Fibroblast of the conjunctiva (primary cell): Measurements from ENCODE around the gene PPFIA3.
"Not testable (repeated sequence)": the region's sequence is repeated elsewhere in the genome, so short reads cannot be mapped to it uniquely, and the experiment has no call there.

Experiments
- DNase-seq: peaks from one replicate; pipeline ENCODE4 v3.0.0-alpha.2; 2010; ENCODE audit warnings: low read depth

Gene PPFIA3

GRCh38 chr19:49125025-49125731 lies 5.8 kb downstream of the PPFIA3 start:
- no peak for DNase-seq

DNA sequence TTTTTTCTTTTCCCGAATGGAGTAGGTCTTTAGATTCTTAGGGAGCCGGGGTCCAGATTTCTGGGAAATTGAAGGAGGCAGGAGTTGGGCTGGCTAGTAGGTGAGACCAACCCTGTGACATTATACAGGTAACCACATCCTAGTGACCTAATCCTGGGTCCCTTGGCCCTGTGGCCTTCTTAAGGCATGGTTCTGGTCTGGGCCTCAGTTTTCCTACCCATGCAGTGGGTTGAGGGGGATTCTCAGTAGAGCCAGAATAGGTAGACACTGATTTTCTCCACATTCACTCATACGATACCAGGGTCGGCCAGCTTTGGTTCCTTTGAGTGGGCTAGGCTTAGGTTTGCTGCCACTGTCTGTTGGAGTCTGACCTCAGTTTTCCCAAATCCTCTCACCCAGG lies 7.2 kb downstream of the PPFIA3 start:
- no peak for DNase-seq

DNA sequence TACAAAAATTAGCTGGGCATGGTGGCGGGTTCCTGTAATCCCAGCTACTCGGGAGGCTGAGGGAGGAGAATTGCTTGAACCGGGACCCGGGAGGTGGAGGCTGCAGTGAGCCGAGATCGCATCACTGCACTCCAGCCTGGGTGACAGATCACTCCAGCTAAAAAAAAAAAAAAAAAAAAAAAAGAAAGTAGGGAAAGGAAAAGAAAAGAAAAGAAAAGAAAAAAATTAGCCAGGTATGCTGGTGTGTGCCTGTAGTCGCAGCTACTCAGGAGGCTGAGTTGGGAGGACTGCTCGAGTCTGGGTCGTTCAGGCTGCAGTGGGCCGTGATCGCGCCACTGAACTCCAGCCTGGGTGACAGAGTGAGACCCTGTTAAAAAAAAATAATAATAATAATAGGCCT lies 7.9 kb downstream of the PPFIA3 start:
- not testable (repeated sequence) for DNase-seq

DNA sequence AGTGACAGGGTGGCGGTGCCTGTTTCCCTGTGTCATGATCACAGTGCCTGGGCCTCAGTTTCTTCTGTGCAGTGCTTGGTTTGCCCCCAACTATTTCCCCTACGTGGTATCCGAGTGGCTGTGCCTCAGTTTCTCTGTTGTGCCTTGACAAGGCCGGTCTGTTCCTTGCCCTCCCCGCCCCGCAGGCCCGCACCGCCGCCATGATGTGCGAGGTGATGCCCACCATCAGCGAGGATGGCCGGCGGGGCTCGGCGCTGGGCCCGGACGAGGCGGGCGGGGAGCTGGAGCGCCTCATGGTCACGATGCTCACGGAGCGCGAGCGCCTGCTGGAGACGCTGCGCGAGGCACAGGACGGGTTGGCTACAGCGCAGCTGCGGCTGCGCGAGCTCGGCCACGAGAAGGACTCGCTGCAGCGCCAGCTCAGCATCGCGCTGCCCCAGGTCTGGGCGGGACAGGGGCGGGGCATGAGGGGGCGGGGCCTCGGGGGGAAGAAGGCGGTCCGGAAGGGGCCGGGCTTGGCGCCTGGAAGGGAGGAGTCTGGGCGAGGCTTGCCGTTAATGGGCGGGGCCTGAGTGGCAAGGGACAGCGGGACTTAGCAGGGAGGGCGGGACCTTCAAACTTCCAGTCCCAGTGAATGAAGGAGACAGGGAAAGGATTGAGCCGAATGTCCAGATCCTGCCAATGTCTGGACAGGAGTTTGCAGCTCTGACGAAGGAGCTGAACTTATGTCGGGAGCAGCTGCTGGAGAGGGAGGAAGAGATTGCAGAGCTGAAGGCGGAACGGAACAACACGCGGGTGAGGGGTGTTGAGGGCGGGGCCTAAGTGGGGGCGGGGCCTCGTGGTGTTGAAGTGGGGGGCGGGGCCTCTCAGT lies 8.6 kb downstream of the PPFIA3 start:
- peak; percentile 95 for DNase-seq

- DNase-seq = no peak
Measured at GRCh38 chr19:49128545-49129237, 9.3 kb downstream of the PPFIA3 start.

DNA sequence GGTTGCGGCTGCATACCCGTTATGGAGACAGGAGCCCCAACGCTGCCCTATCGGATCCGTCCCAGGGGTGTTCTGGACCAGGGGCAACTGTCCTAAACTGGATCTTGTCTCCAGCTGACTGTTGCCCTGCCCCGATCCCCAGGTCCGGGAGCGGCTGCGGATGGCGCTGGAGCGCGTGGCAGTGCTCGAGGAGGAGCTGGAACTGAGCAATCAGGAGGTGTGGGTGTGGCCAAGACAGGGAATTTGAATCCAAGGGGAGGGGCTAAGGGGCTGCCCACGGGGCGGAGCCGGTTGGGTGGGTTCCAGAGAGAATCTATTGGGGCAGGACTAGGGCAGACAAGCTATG lies 9.9 kb downstream of the PPFIA3 start:
- no peak for DNase-seq

DNA sequence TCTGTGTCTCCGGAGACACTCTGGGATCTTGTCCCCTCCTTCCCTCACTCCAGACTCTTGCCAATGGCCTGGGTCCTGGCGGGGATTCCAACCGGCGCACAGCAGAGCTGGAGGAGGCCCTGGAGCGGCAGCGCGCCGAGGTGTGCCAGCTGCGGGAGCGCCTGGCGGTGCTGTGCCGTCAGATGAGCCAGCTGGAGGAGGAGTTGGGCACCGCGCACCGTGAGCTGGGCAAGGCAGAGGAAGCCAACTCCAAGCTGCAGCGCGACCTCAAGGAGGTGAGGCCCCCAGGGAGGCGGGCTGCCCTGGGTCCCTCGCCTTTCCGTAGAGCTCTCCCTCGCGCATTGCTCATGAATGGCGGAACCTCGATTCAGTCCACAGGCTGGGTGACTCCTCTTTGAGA lies 11.0 kb downstream of the PPFIA3 start:
- DNase-seq = no peak

DNA sequence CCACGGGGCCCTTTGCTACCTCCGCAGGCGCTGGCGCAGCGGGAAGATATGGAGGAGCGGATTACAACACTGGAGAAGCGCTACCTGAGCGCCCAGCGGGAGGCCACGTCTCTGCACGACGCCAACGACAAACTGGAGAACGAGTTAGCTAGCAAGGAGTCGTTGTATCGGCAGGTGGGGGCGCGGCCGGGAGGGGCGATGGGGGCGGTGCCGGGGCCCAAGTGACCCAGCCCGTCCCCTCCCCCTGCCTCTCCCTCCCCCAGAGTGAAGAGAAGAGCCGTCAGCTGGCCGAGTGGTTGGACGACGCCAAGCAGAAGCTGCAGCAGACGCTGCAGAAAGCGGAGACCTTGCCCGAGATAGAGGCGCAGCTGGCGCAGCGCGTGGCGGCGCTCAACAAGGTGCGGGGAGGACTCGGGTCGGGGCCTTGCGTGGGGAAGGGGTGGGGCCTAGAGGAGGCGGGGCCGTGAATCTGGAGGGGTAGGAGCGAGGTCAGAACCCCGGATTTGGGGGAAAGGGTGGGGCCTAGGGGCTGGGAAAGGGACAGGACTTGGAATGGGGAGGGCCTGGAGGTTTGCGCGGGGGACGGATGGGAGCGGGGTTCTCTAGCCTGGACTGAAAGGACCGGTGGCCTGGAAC lies 13.7 kb downstream of the PPFIA3 start:
- DNase-seq = no peak

- no peak for DNase-seq
Measured at GRCh38 chr19:49133621-49134454, 14.5 kb downstream of the PPFIA3 start.

DNA sequence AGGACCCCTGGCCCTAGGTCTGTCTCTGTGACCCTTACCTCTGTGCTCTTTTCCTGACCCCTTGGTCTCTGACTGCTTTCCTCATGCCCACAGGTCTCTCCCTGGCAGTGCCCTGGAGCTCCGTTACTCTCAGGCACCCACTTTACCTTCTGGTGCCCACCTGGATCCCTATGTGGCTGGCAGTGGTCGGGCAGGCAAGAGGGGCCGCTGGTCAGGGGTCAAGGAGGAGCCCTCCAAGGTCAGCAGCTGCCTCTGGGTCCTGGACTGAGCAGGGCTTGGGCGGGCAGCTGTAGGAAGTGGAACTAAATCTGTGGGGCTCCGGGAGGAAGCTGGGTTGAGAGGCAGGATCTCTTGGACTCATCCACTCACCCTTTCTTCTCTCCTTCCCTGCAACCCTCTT lies 16.3 kb downstream of the PPFIA3 start:
- DNase-seq = no peak

DNA sequence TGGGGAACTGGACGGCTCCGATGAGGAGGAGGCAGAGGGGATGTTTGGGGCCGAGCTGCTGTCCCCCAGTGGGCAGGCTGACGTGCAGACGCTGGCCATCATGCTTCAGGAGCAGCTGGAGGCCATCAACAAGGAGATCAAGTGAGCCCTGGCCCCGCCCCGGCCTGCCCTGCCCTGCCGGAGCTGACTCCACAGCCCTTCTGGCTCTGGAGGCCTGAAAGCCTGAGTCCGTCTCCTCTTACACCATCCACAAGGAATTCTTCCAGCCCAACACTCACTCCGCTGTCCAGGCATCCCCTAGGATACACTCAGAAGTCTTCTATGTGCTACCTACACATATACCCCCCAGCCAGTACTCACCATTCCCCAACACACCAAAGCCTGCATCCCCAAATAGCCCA lies 17.4 kb downstream of the PPFIA3 start:
- no peak for DNase-seq

DNA sequence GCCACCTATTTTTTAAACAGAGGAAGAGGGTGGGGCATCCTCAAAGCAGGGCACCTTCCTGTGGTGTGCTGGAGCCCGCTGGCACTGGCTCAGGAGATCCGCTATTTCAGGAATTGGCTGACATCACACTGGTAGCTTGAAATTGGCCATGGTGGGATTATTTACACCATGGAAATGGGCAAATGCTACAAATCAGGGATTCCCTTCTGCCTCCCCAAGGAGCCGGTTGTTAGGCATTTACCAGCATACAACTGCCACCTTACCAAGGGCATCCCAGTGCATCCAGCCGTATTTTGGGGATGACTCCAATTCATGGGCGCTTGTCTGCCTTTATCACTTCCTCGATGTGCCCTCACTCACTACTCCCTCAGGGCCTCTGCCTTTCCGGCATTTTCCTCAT lies 21.6 kb downstream of the PPFIA3 start:
- DNase-seq = no peak

- DNase-seq = no peak
Measured at GRCh38 chr19:49141352-49141751, 22.0 kb downstream of the PPFIA3 start.

GRCh38 chr19:49142866-49143335 lies 23.6 kb downstream of the PPFIA3 start:
- DNase-seq = peak; percentile 76

DNA sequence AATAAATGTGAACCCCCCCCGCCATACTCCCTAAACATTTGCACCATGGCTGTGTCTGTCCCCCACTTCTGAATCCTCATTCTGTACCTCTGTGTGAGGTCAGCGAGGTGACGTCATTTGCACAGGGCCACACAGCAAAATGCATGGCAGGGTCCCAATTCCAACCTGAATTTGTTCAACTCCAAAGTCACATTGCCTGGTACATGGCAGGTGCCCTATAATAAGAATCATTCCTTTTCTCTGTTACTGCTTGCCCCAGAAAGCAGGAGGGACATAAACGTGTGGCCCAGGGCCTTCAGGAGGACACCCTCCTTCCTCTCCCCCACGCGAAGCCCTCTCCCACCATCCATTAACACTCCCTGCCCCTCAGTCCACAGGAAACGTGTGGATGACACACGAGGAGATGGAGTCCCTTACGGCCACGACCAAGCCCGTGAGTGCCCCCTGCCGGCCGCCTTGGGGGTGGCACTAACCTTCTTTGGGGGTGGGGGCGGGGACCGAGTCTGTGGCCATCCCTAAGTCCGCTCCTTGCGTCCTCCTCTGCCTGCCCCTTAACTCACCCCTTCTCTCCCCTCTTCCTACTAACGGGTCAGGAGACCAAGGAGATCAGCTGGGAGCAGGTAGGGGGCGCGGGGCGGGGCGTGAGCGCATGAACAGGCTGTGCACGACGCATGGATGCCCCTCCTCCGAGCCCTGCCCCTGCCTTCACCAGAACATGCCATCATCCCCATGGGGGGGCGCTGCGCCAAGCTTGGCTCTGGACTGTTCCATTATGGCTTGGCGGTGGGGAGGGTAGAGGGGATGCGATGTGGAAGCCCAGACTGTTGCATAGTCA lies 26.4 kb downstream of the PPFIA3 start:
- peak; percentile 49 for DNase-seq

DNA sequence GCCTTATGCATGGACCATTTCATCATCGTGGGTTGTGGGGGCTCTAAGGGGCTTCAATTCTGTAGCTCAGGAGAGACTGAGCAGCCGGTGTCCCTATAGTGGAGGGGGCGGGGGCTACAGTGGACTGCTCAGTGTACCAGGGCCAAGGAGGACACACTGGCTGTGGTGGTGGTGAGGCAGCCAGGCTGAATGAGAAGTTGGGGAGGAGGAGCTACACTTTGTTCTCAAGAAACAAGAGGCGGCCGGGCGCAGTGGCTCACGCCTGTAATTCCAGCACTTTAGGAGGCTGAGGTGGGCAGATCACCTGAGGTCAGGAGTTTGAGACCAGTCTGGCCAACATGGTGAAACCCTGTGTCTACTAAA lies 27.0 kb downstream of the PPFIA3 start:
- peak; percentile 24 for DNase-seq

- DNase-seq = no peak
Measured at GRCh38 chr19:49148044-49148682, 28.8 kb downstream of the PPFIA3 start.

GRCh38 chr19:49148784-49149651 lies 29.7 kb downstream of the PPFIA3 start:
- peak; percentile 79 for DNase-seq

DNA sequence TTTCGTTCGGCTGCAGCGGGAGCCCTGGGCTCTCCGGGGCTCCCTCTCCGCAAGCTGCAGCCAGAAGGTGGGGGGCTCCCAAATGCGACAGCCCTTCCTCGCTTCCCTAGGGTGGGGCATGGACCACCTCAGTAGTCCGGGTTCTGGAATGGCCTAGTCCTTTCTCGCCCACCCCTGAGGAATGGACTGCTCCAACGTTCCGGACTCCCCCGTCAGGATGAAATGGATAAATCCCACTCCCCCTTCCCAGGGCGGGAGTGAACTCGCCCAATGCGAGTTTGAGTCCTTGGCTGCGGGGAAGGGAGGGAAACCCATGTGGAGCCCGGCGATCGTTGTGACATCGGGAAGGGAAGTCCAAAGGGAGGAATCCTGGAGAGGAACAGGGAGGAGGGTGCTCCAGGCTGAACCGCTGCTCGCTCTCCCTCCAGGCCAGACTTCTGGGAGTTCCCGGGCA lies 30.3 kb downstream of the PPFIA3 start:
- DNase-seq = peak; percentile 65
